ENCODE data around the gene DZIP3.

The DZIP3 gene, protein sequence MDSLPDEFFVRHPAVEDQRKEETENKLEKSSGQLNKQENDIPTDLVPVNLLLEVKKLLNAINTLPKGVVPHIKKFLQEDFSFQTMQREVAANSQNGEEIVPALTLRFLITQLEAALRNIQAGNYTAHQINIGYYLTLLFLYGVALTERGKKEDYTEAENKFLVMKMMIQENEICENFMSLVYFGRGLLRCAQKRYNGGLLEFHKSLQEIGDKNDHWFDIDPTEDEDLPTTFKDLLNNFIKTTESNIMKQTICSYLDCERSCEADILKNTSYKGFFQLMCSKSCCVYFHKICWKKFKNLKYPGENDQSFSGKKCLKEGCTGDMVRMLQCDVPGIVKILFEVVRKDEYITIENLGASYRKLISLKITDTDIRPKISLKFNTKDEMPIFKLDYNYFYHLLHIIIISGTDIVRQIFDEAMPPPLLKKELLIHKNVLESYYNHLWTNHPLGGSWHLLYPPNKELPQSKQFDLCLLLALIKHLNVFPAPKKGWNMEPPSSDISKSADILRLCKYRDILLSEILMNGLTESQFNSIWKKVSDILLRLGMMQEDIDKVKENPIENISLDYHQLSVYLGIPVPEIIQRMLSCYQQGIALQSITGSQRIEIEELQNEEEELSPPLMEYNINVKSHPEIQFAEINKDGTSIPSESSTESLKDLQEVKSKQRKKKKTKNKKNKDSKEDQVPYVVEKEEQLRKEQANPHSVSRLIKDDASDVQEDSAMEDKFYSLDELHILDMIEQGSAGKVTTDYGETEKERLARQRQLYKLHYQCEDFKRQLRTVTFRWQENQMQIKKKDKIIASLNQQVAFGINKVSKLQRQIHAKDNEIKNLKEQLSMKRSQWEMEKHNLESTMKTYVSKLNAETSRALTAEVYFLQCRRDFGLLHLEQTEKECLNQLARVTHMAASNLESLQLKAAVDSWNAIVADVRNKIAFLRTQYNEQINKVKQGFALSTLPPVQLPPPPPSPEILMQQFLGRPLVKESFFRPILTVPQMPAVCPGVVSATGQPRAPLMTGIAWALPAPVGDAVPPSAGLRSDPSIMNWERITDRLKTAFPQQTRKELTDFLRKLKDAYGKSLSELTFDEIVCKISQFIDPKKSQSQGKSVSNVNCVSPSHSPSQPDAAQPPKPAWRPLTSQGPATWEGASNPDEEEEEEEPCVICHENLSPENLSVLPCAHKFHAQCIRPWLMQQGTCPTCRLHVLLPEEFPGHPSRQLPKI

DNA sequence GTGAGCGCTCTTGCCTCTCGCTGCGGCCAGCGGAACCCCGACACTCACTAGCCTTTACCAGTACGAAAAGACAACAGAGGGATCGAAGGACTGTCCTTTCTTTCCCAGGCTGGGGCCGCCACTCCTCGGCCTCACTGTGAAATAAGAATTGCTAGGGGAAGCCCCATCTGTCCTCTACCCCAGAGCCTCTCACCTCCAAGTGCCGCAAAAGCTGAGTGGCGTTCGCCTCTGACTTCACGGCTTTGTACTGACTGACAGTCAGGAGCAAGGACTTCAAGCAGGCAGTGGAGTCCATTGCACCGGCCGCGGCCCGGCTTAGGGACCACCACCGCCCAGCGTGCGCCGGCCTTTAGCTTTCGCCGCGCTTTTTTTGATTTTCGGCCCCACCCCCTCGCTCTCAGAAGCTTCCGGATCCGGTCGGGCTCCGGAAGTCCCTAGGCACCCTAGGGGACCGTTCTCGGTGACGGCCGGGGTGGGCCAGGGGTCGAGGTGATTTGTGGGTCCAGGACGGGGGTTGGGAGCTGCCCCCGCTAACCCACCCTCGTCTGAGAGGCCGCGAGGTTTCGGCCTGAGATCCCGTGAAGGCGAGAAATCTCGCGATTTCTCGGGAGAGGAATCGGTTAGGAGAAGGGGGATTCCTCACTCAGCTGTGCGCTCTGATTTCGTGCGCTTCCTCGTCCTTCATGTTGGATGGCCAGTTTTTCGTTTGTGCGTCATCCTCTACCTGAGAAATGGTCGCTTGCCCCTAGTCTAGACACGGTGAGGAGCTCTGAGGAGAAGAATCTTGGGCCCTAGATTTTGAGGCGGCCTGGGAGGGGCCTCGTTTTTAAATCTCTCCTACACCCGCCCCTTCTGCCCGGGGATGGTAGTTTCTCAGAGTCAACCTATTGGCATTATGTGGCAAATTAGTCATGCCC lies at the start of gene DZIP3, which contains the start of gene CIP2A:
Gene DZIP3 (plus strand): TSS at position 642 of the 917 bp plus-strand sequence. CDS start 15,685 bp downstream, outside the sequence.
Gene CIP2A (minus strand): TSS at position 358 of the 917 bp plus-strand sequence. CDS start 63 bp downstream, at position 295.
- DNase-seq = peak; percentile 88

DNA sequence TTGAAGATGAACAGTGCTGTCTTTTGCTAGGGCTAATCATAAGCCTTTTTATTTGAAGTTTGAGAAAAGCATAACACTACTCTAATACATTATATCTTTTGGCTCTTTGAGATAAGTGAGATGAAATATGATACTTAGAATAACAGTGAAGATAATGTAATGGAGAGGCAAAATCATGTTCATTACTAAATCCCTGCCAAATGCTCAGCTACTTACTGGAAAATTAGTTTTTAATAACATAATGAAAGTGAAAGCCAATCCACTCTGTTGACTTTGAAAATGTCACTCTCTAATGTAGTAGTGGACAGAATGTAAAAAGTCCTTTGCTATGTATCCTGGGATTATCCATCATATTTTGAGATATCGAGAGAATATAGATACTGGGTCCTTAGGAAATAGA lies 43.3 kb upstream of the DZIP3 start:
- no peak for DNase-seq

DNA sequence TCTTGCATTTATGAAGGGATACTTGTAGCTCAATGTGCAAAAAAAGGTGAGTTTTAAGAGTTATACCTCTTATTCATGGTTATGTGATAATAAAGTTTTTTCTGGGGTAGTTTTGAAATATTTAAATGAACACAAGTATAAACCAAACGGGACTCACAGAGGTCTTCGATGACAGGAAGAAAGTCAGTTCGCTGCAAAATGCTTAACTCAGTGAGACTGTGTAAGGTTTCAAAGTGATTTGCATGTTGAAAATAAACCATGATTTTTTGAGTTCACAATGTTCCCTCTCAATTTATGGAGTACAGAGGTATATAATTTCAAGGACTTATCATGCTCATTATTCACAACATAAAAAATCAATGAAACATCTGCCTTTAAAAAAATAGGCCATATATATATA lies 42.8 kb upstream of the DZIP3 start:
- DNase-seq = no peak

DNA sequence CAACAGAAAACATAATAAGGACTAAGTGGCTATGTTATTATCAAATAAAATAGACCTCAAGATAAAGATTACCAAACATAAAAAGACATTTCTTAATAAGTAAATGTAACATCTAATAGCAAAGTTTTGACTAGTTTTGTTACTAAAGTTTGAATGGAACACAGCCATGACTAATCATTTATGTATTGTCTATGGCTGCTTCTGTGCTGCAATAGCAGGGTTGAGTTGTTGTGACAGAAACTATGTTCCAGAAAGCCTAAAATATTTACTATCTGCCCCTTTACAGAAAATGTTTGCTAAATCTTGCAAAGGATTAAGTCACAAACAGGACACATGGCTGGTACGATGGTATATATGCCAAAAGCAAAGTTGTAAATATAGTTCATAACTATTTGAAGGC lies 41.2 kb upstream of the DZIP3 start:
- DNase-seq = peak; percentile 46

DNA sequence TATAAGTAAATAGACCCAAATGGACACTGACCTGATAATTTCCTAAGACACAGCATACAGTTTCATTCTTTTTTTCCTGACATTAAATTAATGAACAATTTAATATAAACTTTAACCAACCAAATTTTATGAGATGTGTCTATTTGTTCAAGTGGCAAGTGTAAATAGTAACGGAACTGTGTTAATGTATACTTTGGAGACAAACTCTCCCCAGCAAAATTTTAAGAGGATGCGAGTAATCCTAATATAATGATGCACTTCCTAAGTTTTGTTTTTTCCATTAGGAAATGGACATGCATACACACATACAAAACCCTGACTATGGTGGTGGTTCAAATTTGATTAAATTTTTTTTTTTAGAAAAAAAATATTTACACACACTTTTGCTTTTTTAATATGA lies 40.6 kb upstream of the DZIP3 start:
- no peak for DNase-seq

DNA sequence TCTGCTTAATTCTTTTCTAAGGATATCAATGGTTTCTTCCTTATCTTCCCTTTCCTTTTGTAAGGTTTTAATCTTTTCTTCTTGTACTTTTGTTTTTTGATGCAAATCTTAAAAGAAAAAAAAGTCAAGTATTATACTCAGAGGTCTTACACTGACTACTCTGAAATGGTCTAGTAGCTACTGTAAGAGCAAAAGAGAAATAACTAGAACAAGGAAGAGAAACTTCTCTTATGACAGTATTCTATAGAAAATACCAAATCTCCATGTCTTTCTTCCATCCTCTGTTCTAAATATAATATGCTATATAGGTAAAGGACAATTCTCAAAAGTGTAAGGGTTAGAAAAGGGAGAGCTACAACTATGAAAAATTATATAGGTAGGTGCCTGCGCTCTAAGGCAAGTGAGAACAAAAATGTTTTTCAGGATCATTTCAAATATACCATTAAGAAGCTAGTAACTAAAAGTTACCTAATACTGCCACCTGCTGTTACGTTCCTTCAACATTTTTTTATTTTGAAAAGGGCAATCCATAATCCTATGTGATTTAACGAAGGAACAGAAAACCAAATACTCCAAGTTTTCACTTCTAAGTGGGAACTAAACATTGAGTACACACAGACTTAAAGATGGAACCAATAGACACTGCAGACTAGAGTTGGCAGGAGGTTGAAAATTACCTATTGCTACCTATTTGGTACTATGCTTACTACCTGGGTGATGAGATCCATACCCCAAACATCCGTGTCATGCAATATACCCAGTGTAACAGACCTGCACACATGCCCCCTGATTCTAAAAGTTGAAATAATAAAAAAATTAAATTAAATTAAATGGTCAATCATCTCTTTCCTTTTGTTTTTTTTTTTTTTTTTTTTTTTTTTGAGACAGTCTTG lies 37.0 kb upstream of the DZIP3 start:
- peak; percentile 35 for DNase-seq

DNA sequence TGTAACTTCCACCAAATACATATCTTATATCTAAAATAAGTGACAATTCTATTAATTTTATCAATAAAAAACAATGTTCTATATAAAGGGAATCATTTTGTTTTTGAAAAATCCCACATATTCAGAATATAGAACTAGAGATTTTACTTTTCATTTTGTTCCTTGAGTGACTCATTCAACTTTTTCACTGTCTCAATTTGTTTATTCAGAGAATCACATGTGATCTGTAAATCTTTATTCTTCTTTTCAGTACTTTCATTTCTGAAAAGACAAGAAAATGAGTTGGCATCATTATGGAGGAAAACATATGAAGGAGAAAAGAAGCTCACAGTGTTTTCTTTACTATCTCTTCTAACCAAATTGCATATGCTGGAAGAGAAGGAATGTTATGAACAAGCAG lies 35.3 kb upstream of the DZIP3 start:
- DNase-seq = no peak

DNA sequence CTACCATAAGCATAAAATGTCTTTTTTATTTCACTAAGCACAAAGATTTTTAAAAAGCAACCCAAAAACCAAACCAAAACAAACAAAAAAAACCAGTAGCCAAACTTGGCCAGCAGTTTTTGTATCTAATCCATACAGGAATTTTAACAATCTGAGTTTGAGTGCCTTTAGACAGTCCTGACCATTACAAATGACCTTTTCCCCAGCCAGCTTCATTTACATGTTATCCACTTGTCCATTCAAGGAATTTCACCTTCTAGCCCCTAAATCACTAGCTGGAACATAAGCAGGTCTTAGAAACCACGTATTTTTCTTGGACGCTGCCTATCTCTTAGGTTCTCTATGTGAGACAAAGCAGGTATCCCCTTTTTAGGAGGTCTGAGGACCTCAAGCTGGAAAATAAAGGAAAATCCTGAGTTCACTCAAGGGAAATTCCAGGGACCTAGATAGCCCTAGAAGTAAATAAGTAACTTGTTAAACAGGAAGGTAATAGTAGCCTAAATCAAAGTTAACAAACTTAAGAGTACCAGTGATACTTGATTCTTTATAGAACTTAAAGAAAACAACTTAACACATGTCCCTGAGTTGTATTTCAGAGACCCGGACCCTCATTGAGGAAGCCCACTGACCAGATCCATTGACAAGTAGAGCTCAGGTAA lies 34.5 kb upstream of the DZIP3 start:
- no peak for DNase-seq

DNA sequence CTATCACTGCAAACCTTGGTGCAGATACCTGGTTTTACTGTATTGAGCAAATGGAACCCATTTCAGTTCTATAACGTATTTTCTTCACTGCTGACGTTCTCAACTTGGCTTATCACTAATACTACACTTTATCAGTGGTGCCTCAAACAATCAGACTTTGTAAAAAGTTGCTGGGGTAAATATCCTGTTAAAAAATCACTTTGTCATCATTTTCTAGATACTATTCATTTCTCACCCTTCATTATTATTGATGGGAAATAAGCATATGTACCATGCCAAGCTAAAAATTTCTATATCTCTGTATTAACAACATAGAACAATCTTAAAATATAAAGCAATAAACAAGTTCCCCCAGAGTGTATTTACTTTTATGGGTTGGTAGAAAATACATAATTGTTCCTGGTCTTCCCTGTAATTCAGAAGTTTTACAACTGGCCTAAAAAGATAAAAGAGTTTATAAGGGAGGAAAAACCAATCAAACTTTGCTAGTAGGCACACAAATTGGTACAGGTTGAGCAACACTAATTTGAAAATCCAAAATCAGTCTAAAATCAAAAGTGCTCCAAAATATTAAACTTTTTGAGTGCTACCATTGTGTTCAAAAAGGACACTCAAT lies 33.4 kb upstream of the DZIP3 start:
- DNase-seq = no peak

DNA sequence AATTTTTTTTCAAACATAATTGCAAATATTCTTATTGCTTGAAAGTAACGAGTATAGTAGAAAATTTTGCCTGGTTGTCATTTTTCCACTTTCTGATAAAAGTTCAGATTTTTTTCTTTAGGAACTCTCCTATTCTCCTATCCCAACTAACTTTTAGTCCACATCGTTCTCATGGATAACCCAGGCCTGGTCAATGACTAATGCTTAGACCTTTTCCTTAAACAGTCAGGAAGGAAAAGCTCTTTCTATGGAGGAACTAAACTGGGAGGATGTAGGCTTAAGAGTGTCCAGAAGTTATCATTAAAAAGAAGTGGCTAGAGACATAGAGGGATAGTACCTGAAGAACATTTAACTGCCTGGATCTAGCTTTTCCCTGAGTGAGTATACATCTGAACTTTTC lies 27.0 kb upstream of the DZIP3 start:
- no peak for DNase-seq

DNA sequence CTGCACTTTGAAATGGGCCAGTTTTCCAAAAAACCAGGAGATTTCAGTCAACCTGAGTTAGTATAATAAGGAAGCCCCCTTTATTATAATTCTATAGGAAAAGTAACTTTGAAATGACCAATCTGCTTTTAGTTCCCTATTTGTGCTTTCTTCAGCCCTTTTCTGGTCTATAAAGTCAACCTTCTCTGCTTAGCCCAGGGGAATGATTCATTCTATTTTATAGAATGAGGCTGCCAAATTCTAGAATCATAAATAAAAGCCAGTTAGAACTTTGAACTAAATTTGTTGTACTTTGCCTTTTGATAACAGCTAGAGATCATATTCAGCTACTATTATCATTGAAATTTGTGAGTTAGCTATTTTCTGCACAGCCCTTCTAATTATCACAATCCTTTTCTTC lies 25.0 kb upstream of the DZIP3 start:
- no peak for DNase-seq

DNA sequence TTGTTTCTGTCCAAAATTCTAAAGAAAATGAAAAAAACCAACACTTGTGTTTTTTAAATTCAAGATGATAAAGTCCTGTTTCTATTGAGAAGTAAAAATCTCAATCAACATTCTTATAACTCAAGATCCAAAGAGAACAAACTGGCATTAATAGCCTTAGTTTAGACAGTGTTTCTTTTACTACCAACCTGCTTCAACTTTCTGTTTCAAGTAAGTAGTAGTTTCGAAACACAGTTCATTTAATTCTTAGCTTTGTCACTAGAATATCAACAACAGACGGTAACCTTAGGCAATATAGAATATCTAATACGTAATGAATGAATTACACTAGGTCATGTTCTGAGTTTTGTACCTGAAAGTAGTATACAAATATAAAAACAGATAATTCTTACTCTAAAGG lies 24.0 kb upstream of the DZIP3 start:
- DNase-seq = no peak

DNA sequence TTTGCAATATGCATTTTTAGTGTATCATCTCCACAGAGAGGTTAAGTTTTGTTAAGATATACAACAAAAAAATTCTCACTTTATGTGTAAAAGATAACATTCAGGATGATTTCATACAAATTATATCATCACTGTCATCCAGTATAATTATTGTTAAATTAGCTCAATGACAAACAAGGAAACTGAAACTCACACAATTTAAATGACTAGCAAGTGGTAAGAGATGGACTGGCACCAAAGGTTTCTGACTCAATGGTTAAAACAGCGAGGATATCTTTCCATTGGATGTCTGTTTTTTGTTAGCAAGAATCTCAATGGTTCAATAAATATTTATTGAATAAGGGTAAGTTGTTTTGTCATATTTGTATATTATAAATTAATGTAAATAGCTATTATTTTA lies 22.9 kb upstream of the DZIP3 start:
- DNase-seq = no peak

DNA sequence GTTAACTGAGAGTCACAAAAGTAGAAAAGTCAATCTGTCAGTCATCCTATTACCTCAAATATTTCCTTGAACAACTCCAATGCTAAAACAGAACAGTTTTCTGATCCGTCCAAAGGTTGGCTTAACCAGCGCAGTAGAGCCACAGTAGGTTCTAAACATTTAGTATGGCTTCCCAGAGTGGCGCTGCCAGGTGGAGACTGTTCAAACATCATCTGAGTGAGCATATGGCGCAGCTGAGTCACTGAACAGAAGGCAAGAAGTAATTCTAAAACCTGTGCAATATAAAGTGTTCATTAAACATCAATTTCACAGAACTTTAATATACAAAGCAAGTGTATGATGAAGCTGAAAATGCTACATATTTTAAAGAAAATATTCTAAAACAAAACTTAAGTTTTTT lies 20.2 kb upstream of the DZIP3 start:
- no peak for DNase-seq

DNA sequence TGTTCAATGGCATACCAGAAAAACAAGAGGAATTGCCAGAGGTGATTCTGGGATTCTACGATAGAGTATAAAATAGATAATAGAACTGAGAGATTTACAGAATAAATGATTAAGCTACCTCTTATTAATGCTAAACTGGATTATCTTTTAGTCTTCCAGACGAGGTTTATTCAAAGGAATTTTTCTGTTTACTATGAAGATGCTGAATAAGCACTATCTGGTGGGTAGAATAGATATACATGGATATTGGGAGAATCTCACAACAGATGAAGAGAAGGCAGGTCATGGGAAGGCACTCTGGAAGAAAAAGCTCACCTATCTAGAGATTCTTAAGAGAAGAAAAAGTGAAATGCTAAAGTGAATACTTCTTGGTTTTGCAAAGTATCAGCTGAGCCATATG lies 11.5 kb upstream of the DZIP3 start:
- DNase-seq = no peak

DNA sequence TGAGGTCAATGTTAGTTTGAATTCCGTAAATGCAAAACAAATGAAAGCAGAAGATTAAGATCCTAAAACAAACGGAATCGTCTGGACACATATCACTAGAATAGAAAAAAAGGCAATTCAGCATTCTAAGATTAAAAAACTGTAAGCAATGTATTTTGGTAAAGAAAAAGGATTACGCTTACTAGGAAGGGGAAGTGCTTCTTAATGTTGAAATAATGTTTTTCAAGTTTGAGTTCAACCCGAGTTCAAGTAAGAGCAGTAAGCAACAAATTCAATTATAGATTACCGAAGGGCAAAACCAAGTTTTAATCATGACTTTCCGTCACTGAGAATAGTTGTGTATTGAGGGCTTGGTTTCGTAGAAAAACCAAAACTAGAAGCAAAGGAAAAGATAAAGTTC lies 921 bp upstream of the DZIP3 start:
- DNase-seq = peak; percentile 20

DNA sequence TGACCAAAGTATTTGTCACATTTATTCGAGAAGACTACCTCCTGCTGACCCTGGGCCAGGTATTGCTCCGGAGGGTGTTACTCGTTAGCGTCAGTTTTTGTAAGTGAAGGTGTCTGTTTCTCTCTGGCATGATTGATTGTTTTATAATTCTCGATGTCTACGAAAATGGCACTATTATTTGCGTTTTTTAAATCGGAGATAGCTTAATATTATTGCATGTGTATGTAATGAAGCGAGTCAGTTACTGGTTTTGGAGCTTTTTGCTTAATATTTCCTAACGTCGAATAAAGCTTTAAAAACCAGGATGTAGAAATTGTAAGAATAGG lies 439 bp downstream of the DZIP3 start:
- DNase-seq = no peak

DNA sequence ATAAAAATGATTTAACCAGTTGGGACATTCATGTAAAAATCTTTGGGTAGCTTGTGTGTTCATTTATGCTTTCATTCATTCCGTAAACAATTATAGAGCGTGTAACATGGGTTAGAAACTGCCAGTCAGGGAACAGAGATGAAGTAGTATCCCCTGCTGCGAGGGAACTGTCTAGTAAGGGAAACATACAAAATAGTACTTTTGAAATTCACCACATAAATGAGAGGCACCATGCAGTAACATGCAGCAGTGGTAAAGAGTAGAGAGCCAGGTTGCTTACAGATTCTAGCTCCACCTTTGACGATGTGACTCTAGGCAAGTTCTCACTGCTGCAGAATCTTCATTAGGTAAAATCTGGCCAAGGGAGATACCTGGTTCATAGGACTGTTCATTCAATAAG lies 938 bp downstream of the DZIP3 start:
- DNase-seq = no peak

DNA sequence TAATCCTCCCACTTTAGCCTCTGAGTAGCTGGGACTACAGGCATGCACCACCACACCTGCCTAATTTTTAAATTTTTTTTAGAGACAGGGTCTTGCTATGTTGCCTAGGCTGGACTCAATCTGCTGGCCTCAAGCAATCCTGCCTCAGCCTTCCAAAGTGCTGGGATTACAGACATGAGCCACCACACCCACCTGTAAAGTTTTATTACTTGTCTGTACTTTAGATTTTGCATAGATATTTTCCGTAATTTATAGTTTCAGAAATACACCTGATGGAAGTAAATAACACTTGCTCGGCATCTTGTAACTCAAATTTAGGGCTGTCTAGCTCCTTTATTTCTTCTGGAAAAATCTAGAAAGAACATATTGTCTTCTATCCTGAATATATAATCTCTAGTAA lies 5.8 kb downstream of the DZIP3 start:
- DNase-seq = no peak

DNA sequence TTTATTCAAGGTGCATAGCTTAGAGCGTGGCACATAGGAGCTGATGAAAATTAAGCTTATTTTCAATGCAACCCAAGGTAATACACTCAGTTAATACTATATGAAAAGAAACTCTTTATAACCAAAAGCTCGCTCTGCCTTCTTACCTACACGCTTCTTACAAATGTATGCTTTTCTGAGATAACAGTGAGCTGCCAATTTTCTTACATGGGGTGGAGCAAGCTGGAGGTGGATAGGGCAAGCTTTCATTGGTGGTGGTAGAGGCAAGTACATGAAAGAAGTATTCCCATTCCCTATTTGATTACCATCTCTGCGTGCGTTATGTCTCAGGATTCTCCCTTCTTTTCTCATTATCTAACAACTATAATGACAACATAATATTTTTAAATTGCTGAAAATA lies 8.9 kb downstream of the DZIP3 start:
- no peak for DNase-seq
